ENCODE results near the gene DNAI4.

DNA sequence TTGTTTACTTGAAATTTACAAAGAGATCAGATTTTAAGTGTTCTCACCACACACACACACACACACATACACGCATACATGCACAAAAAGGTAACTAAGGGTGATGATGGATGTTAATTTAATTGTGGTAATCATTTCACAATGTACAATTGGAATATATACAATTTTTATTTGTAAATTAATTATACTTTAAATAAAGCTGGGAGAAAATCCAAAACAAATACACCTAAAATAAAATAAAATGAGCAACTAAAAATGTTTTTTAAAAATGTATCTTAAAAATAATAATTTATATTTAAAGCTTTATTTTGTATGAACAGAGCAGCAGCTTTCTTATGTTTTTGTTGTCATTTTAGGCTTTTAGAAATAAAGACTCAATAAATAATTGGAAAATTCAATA lies 115.4 kb downstream of the DNAI4 start:
- TF ChIP-seq, protein P1, sequence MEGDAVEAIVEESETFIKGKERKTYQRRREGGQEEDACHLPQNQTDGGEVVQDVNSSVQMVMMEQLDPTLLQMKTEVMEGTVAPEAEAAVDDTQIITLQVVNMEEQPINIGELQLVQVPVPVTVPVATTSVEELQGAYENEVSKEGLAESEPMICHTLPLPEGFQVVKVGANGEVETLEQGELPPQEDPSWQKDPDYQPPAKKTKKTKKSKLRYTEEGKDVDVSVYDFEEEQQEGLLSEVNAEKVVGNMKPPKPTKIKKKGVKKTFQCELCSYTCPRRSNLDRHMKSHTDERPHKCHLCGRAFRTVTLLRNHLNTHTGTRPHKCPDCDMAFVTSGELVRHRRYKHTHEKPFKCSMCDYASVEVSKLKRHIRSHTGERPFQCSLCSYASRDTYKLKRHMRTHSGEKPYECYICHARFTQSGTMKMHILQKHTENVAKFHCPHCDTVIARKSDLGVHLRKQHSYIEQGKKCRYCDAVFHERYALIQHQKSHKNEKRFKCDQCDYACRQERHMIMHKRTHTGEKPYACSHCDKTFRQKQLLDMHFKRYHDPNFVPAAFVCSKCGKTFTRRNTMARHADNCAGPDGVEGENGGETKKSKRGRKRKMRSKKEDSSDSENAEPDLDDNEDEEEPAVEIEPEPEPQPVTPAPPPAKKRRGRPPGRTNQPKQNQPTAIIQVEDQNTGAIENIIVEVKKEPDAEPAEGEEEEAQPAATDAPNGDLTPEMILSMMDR (IDR thresholded peaks at IDR 0.05) = no peak
- no peak for TF ChIP-seq EP300 (IDR thresholded peaks at IDR 0.05)
- TF ChIP-seq POLR2AphosphoS5 (IDR thresholded peaks at IDR 0.05) = no peak
